Chondrocyte (in vitro differentiated cells): ENCODE data around the gene GDAP1L1. TPM values are rescaled to one million over a fixed set of nuclear protein-coding genes. Genes with fewer than 3 reads are reported as not detected.

Source experiments
- DNase-seq: peaks from one replicate; pipeline ENCODE4 v3.0.0; 2021; ENCODE audit warnings: mixed read lengths, low spot score
- H3K27ac Mint-ChIP-seq: one replicate; pipeline ENCODE4 v1.8.0; 2021; ENCODE audit warnings: mild to moderate bottlenecking, moderate library complexity, mixed read lengths; ENCODE audit not compliant: unreplicated experiment
- H3K27me3 Mint-ChIP-seq: 2 replicates; pipeline ENCODE4 v1.8.0; 2021; ENCODE audit warnings: low read depth, mixed read lengths
- H3K36me3 Mint-ChIP-seq: 2 replicates; pipeline ENCODE4 v1.8.0; 2021; ENCODE audit warnings: low read depth, mixed read lengths
- H3K4me1 Mint-ChIP-seq: 2 replicates; pipeline ENCODE4 v1.8.0; 2021; ENCODE audit warnings: low read depth, mild to moderate bottlenecking, mixed read lengths
- H3K4me3 Mint-ChIP-seq: one replicate; pipeline ENCODE4 v1.8.0; 2021; ENCODE audit warnings: mild to moderate bottlenecking, moderate library complexity, mixed read lengths; ENCODE audit not compliant: unreplicated experiment
- H3K9me3 Mint-ChIP-seq: 2 replicates; pipeline ENCODE4 v1.8.0; 2021; ENCODE audit warnings: low read depth, mixed read lengths
- CTCF ChIP-seq: fragments of 200-600 bp; sonication (generic); IDR thresholded peaks from 2 replicates; pipeline ENCODE4 v1.5.0; 2021; ENCODE audit warnings: antibody characterized with exemption, mild to moderate bottlenecking, moderate library complexity
- total RNA-seq: library from RNA; stranded (reverse); gene quantifications from 3 replicates; pipeline ENCODE4 v1.2.1, GENCODE V29; 2021

The GDAP1L1 gene
- total RNA-seq, 1 donor from 2014 or later, result not detected

- no peak for TF ChIP-seq CTCF
- no peak overlapping the region for H3K4me3 Mint-ChIP-seq
- peaks cover 1% of the 10 kb centered on the region for H3K36me3 Mint-ChIP-seq
- no peak overlapping the region for H3K27ac Mint-ChIP-seq
- H3K4me1 Mint-ChIP-seq, result peaks cover 5% of the 10 kb centered on the region
- DNase-seq, result no peak
- H3K27me3 Mint-ChIP-seq, result no peaks in the 10 kb centered on the region
- no peaks in the 10 kb centered on the region for H3K9me3 Mint-ChIP-seq
These were observed 33.3 kb downstream of the GDAP1L1 start for GRCh38 chr20:44280387-44280786.

GRCh38 chr20:44282192-44282591 lies 35.1 kb downstream of the GDAP1L1 start:
- Mint-ChIP-seq H3K27ac (no peak overlapping the region), H3K36me3 (peaks cover 1% of the 10 kb centered on the region), H3K27me3 (no peaks in the 10 kb centered on the region), H3K4me1 (peaks cover 8% of the 10 kb centered on the region), H3K9me3 (no peaks in the 10 kb centered on the region), H3K4me3 (no peak overlapping the region)
- no peak for DNase-seq
- TF ChIP-seq CTCF, result no peak

- no peak for DNase-seq
- TF ChIP-seq CTCF, result no peak
- no peaks in the 10 kb centered on the region for H3K27me3 Mint-ChIP-seq
- peaks cover 3% of the 10 kb centered on the region for H3K9me3 Mint-ChIP-seq
- H3K4me1 Mint-ChIP-seq, result peaks cover 13% of the 10 kb centered on the region
- no peak overlapping the region for H3K27ac Mint-ChIP-seq
- H3K36me3 Mint-ChIP-seq, result peaks cover 4% of the 10 kb centered on the region
- no peak overlapping the region for H3K4me3 Mint-ChIP-seq
These were observed 36.9 kb downstream of the GDAP1L1 start for GRCh38 chr20:44284032-44284431.

GRCh38 chr20:44287272-44288097 lies 40.4 kb downstream of the GDAP1L1 start:
- no peak for TF ChIP-seq CTCF
- no peak for DNase-seq
- Mint-ChIP-seq H3K36me3 (peaks cover 7% of the 10 kb centered on the region), H3K27me3 (no peaks in the 10 kb centered on the region), H3K9me3 (peaks cover 3% of the 10 kb centered on the region), H3K4me3 (no peak overlapping the region), H3K4me1 (peaks cover 8% of the 10 kb centered on the region), H3K27ac (no peak overlapping the region)

- Mint-ChIP-seq H3K27me3 (no peaks in the 10 kb centered on the region), H3K4me3 (no peak overlapping the region), H3K9me3 (peaks cover 3% of the 10 kb centered on the region), H3K4me1 (peaks cover 8% of the 10 kb centered on the region), H3K36me3 (peaks cover 7% of the 10 kb centered on the region), H3K27ac (no peak overlapping the region)
- DNase-seq, result no peak
- TF ChIP-seq CTCF, result no peak
These were observed 41.1 kb downstream of the GDAP1L1 start for GRCh38 chr20:44288252-44288651.
